Measurements from ENCODE around the gene SRSF3.
A peak's percentile ranks its signal among the peaks of the same experiment; 100 is the strongest.

SRSF3 gene

DNA sequence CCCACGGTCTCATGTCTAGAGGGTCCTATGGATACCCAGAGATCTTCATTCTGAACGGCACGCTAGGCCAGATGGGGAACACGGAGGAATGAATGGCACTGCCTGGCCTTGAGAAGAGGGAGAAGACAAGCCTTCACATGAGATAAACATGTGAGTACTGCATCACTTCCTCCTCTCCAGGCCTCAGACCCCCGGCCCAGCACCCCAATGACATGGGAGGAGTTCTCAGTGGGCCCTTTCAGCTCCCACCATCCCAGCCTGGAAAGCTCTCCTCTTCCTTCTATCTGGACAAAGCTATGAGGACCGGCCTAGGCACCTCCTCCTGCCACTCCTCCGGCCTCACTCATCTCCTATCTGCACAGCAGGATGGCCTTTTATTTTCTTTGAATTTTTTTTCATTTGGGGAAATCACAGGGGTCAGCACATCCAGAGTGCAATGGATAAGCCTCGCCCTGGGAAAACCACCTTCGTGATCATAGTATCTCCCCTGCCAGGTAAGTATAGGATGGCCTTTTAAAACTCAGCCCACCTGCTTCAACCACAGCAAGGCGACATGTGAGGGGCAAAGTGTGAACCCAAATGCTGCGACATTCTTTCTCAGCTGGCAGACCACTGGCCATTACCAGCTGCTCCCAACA lies 45.1 kb downstream of the SRSF3 start:
- no peak overlapping the region for H3K4me3 ChIP-seq (ENCODE audit: low read depth, low read length)
- DNase-seq (ENCODE audit: low read depth): no peak
- TF ChIP-seq, protein P1, sequence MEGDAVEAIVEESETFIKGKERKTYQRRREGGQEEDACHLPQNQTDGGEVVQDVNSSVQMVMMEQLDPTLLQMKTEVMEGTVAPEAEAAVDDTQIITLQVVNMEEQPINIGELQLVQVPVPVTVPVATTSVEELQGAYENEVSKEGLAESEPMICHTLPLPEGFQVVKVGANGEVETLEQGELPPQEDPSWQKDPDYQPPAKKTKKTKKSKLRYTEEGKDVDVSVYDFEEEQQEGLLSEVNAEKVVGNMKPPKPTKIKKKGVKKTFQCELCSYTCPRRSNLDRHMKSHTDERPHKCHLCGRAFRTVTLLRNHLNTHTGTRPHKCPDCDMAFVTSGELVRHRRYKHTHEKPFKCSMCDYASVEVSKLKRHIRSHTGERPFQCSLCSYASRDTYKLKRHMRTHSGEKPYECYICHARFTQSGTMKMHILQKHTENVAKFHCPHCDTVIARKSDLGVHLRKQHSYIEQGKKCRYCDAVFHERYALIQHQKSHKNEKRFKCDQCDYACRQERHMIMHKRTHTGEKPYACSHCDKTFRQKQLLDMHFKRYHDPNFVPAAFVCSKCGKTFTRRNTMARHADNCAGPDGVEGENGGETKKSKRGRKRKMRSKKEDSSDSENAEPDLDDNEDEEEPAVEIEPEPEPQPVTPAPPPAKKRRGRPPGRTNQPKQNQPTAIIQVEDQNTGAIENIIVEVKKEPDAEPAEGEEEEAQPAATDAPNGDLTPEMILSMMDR (conservative IDR thresholded peaks at IDR 0.05; ENCODE audit: low read depth, low read length): no peak

DNA sequence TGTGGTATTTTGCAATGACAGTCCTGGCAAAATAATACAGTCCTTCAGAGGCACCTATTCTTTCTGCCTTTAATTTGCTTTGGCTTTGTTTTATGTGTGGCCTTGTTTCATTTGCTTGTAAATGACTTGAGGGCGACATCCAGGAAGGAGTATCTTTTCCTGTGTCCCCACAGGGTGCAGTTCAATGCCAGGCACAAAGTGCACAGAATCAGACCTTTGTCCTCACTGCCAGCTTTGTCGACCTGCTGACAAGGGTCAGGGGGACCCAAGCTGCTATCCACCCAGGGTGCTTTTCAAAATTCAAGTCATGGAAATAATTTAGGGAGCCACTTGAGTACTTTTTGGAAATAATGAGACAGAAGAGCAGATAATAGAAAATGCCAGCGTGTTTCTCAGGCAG lies 47.4 kb downstream of the SRSF3 start:
- no peak for DNase-seq (ENCODE audit: low read depth)
- no peak overlapping the region for H3K4me3 ChIP-seq (ENCODE audit: low read depth, low read length)
- TF ChIP-seq, protein P1 (conservative IDR thresholded peaks at IDR 0.05; ENCODE audit: low read depth, low read length): no peak

GRCh38 chr6:36642913-36643817 lies 49.0 kb downstream of the SRSF3 start:
- DNase-seq (ENCODE audit: low read depth): peak; percentile 56
- TF ChIP-seq, protein P1 (conservative IDR thresholded peaks at IDR 0.05; ENCODE audit: low read depth, low read length): no peak
- no peak overlapping the region for H3K4me3 ChIP-seq (ENCODE audit: low read depth, low read length)

GRCh38 chr6:36643977-36644376 lies 49.8 kb downstream of the SRSF3 start:
- no peak for DNase-seq (ENCODE audit: low read depth)
- no peak overlapping the region for H3K4me3 ChIP-seq (ENCODE audit: low read depth, low read length)
- TF ChIP-seq, protein P1 (conservative IDR thresholded peaks at IDR 0.05; ENCODE audit: low read depth, low read length): no peak

DNA sequence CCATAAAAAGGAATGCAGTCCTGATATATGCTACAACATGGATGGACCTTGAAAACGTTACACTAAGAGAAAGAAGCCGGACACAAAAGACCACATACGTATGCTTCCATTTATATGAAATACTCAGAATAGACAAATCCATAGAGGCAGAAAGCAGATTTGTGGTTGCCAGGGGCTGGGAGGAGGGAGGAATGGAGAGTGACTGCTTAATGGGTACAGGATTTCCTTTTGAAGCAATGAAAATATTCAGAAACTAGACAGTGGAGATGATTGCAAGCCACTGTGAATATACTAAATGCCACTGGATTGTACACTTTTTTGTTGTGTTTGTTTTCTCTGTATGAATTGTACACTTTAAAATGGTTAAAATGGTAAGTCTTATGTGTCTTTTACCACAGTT lies 54.9 kb downstream of the SRSF3 start:
- DNase-seq (ENCODE audit: low read depth): no peak
- H3K4me3 ChIP-seq (ENCODE audit: low read depth, low read length): no peak overlapping the region
- TF ChIP-seq, protein P1 (conservative IDR thresholded peaks at IDR 0.05; ENCODE audit: low read depth, low read length): no peak

- DNase-seq (ENCODE audit: low read depth): no peak
- H3K4me3 ChIP-seq (ENCODE audit: low read depth, low read length): no peak overlapping the region
- TF ChIP-seq, protein P1 (conservative IDR thresholded peaks at IDR 0.05; ENCODE audit: low read depth, low read length): no peak
These were observed 55.7 kb downstream of the SRSF3 start for GRCh38 chr6:36649701-36650484.
